Adrenal gland (tissue), 12 donors: ENCODE data around the gene APBA2. TPM values are rescaled to one million over a fixed set of nuclear protein-coding genes. Genes with fewer than 3 reads are reported as not detected.

Source experiments
- DNase-seq, 7 donors: peaks; one replicate each; pipeline ENCODE4 v3.0.0-alpha.2; 2019 to 2020
- H3K27ac ChIP-seq, 5 donors: fragments of 200-600 bp; sonication (generic) in 4 of 5; 1 replicate in 3 of 5; 2 replicates in 2 of 5; pipeline versions ENCODE4 v1.5.1 to v1.8.0; 2016 to 2020; ENCODE audit warnings: mild to moderate bottlenecking in 1 of 5
- H3K27me3 ChIP-seq: fragments of 200-600 bp; 2 replicates; pipeline ENCODE4 v1.8.0; 2021
- H3K36me3 ChIP-seq, 2 donors: fragments of 200-600 bp; replicated peaks in 1 of 2; 1 replicate in 1 of 2; 2 replicates in 1 of 2; pipeline versions ENCODE4 v1.5.1 to v1.8.0; 2018 to 2022
- H3K4me1 ChIP-seq, 2 donors: fragments of 200-600 bp; replicated peaks in 1 of 2; 1 replicate in 1 of 2; 2 replicates in 1 of 2; pipeline versions ENCODE4 v1.5.1 to v1.8.0; 2018 to 2021
- H3K4me3 ChIP-seq, 4 donors: fragments of 200-600 bp; sonication (generic) in 3 of 4; one replicate each; pipeline ENCODE4 v1.5.1; 2016 to 2018
- H3K9me3 ChIP-seq, 3 donors: fragments of 200-600 bp; sonication (generic) in 1 of 3; replicated peaks in 1 of 3; 1 replicate in 2 of 3; 2 replicates in 1 of 3; pipeline versions ENCODE4 v1.5.1 to v1.8.0; 2016 to 2021
- POLR2A ChIP-seq, 2 donors: fragments of 450-650 bp; IDR thresholded peaks; one replicate each; pipeline ENCODE4 v1.6.1; 2017; ENCODE audit warnings: antibody characterized with exemption in 2 of 2, mild to moderate bottlenecking in 2 of 2, moderate library complexity in 1 of 2
- WGBS, 4 donors: extraction: QIAGEN DNeasy Blood & Tissue Kit in 2 of 4; methylation state at CpG; one replicate each; pipeline versions ENCODE4 v1.1.5 to v1.1.7; 2013 to 2017; 5-methylcytosine and 5-hydroxymethylcytosine counted together
- intact Hi-C, 2 donors: fragments of 100-400 bp; cut with DNase I; formaldehyde crosslinking; loops; one replicate each; pipeline versions ENCODE4 v1.14.1 to v1.15.0; 2022 to 2023
- polyA plus RNA-seq, 3 donors: library from polyadenylated mRNA; stranded (reverse); fragments of 200-250 nt in 2 of 3; fragments of 350-450 nt in 1 of 3; fragmentation: Illumina TruSeq in 1 of 3; extraction: RNeasy Lipid Tissue Mini Kit (QIAGEN cat#74804) in 1 of 3; gene quantifications; one replicate each; pipeline ENCODE4 v1.2.3, GENCODE V29; 2013 to 2014
- total RNA-seq, 9 donors: library from RNA; depleted of rRNA in 4 of 9; stranded (reverse); fragments of >200 nt in 4 of 9; fragments of 120-200 nt in 1 of 9; fragmentation: NEBNext Ultra II Directional in 1 of 9; extraction: Animal tissue kit (Norgen Biotek cat#: 25700) in 1 of 9; gene quantifications; one replicate each; pipeline versions ENCODE4 v1.1.0 to v1.2.4, GENCODE V29; 2013 to 2023
- TF ChIP-seq, protein P1 (sequence below), 6 experiments: fragments of 450-650 bp in 4 of 6; fragments of 200-600 bp in 2 of 6; sonication (generic) in 1 of 6; IDR thresholded peaks; 1 replicate in 5 of 6; 2 replicates in 1 of 6; pipeline versions ENCODE4 v1.5.1 to v1.8.0; 2016 to 2021; ENCODE audit warnings: antibody characterized with exemption in 6 of 6, mild to moderate bottlenecking in 2 of 6, moderate library complexity in 1 of 6
- donor health status: healthy with polysubstance abuse.
- donor health status: Bipolar disorder and iron deficiency.
- donor health status: DM: yes; HTN: yes; CAD: no.
- donor health status: DM: no; HTN: no; CAD: no.
- donor health status: DM: no; HTN: no; CAD: no.
- donor health status: DM: yes; HTN: yes; CAD: no.

The APBA2 gene
- total and polyA plus RNA-seq, 12 donors = 2.1 to 13.2 (median 4.7) TPM

DNA sequence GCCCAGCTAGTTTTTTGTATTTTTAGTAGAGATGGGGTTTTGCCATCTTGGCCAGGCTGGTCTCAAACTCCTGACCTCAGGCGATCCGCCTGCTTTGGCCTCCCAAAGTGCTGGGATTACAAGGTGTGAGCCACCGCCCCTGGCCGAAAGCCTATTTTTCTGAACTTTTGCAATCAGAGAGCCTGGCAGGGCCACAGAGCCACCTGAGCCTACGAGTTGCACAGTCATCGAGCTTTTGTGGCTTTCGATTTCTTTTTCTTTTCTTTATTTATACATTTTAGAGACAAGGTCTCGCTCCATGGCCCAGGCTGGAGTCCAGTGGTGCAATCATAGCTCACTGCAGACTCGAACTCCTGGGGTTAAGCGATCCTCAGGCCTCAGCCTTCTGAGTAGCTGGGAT, 243.4 kb downstream of the APBA2 start:
- Histone ChIP-seq H3K27ac (no peak overlapping the region), H3K4me1 (no peaks in the 10 kb centered on the region), H3K9me3 (no peaks in the 10 kb centered on the region), H3K36me3 (no peaks in the 10 kb centered on the region), H3K27me3 (no peaks in the 10 kb centered on the region), H3K4me3 (no peak overlapping the region)
- no peak for DNase-seq
- WGBS, 4 donors = 84 to 91% (median 85%) methylated on average over 10 of the region's 10 CpGs
- intact Hi-C loops = no loop called here
- TF ChIP-seq, protein P1, sequence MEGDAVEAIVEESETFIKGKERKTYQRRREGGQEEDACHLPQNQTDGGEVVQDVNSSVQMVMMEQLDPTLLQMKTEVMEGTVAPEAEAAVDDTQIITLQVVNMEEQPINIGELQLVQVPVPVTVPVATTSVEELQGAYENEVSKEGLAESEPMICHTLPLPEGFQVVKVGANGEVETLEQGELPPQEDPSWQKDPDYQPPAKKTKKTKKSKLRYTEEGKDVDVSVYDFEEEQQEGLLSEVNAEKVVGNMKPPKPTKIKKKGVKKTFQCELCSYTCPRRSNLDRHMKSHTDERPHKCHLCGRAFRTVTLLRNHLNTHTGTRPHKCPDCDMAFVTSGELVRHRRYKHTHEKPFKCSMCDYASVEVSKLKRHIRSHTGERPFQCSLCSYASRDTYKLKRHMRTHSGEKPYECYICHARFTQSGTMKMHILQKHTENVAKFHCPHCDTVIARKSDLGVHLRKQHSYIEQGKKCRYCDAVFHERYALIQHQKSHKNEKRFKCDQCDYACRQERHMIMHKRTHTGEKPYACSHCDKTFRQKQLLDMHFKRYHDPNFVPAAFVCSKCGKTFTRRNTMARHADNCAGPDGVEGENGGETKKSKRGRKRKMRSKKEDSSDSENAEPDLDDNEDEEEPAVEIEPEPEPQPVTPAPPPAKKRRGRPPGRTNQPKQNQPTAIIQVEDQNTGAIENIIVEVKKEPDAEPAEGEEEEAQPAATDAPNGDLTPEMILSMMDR (IDR thresholded peaks at IDR 0.05) = no peak
- no peak for TF ChIP-seq POLR2A (IDR thresholded peaks at IDR 0.05)

DNA sequence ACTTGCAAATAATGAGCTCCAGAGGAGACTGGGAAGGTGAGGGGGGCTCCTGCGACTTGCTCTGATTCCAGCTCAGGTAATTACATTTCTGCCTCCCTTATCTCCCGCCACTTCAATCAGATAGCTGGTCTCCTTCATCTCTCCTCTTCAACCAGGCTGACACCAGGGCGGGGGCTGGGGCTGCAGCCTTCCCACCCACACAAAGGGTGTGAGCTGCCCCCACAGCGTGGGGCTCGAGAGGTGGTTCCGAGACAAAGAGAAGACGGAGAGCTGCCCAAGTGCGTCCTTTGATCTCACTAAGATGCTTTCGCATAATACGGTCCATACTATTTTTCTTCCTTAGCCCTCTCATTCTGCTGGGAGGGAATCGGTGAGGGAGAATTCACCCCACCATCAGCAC, 244.2 kb downstream of the APBA2 start:
- H3K27ac ChIP-seq = no peak overlapping the region
- intact Hi-C loops = no loop called here
- no peaks in the 10 kb centered on the region for H3K27me3 ChIP-seq
- H3K36me3 ChIP-seq = no peaks in the 10 kb centered on the region
- no peak overlapping the region for H3K4me3 ChIP-seq
- no peaks in the 10 kb centered on the region for H3K4me1 ChIP-seq
- 58 to 70% (median 64%) methylated on average over 11 of the region's 11 CpGs for WGBS, 4 donors
- no peaks in the 10 kb centered on the region for H3K9me3 ChIP-seq
- no peak for TF ChIP-seq POLR2A (IDR thresholded peaks at IDR 0.05)
- TF ChIP-seq, protein P1 (IDR thresholded peaks at IDR 0.05) = no peak
- DNase-seq = no peak

DNA sequence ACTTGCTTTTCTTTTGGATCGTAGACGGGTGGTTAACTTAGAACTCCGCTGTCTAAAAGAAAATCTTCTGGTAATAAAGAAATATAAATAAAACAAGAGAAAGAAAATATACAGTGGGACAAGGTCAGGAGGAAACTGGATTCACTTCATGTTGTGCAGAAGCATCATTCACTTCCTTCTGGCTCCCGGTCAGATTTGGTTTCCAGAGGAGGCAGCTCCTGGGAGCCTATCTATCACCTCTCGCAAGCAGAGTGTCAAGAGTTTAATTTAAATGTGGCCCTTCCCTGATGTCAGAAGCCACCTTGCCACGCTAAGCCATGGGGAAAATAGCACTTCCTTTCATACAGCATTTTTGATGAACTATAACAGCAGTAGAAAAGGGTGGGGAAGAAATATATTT, 244.7 kb downstream of the APBA2 start:
- no peak for DNase-seq
- 34 to 40% (median 36%) methylated on average over 6 of the region's 6 CpGs for WGBS, 4 donors
- TF ChIP-seq, protein P1 (IDR thresholded peaks at IDR 0.05) = no peak
- TF ChIP-seq POLR2A (IDR thresholded peaks at IDR 0.05) = no peak
- intact Hi-C loops = no loop called here
- no peak overlapping the region for H3K27ac ChIP-seq
- no peaks in the 10 kb centered on the region for H3K9me3 ChIP-seq
- no peaks in the 10 kb centered on the region for H3K36me3 ChIP-seq
- no peaks in the 10 kb centered on the region for H3K4me1 ChIP-seq
- H3K27me3 ChIP-seq = no peaks in the 10 kb centered on the region
- H3K4me3 ChIP-seq = no peak overlapping the region

DNA sequence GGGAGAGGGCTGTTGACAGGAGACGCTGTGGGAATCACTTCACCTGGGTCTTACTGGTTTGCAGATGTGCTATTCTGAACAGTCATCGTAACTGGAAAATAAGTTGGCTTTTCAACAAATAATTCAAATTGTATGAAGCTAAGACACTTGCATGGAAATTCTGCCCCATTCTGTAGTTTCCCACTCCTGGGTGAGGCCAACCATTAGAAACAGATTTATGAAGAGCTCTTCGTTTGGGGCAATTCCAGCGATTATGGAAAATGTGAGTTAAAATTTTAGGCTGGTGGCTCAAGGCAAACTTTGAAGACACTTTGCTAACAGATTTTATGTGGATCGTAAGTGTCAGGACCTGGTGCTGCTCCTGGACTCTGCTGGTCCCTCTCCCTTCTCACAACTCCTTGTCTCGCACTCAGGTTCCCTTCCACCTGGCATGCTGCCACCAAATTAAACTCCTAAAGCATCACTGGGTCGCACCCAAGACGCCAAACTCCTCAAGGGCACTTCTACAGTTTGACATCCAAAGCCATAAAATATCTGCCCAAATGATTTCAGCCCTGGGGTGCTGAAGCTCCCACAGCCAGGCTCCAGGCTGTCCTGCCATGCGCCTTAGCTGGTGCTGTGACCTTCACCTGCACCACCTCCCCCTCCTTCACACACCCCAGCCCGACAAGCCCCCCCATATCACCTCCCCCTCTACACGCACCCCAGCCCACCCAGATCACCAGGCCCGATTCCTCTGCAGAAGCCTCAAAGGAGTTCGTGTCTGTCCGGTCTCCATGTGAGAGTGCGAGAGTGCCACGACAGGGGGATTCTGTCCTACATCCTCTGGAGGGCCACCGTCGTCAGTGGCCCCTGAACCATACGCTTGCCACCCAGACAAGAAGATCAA, 245.4 kb downstream of the APBA2 start:
- WGBS, 4 donors = 66 to 72% (median 69%) methylated on average over 9 to 19 of the region's 19 CpGs
- intact Hi-C loops = no loop called here
- no peak overlapping the region for H3K4me3 ChIP-seq
- peak in 1 of 7 donors; percentile 6 for DNase-seq
- no peak overlapping the region for H3K27ac ChIP-seq
- H3K4me1 ChIP-seq = no peaks in the 10 kb centered on the region
- H3K9me3 ChIP-seq = no peaks in the 10 kb centered on the region
- no peaks in the 10 kb centered on the region for H3K36me3 ChIP-seq
- TF ChIP-seq, protein P1 (IDR thresholded peaks at IDR 0.05) = no peak
- TF ChIP-seq POLR2A (IDR thresholded peaks at IDR 0.05) = no peak
- no peaks in the 10 kb centered on the region for H3K27me3 ChIP-seq
